GM21515 (cell line): Measurements from ENCODE around the gene MGAM2.

Source experiments
- ATAC-seq: cut with Tn5 transposase; IDR thresholded peaks from one replicate; pipeline ENCODE4 v1.9.1; 2021; ENCODE audit not compliant: unreplicated experiment

MGAM2 gene

DNA sequence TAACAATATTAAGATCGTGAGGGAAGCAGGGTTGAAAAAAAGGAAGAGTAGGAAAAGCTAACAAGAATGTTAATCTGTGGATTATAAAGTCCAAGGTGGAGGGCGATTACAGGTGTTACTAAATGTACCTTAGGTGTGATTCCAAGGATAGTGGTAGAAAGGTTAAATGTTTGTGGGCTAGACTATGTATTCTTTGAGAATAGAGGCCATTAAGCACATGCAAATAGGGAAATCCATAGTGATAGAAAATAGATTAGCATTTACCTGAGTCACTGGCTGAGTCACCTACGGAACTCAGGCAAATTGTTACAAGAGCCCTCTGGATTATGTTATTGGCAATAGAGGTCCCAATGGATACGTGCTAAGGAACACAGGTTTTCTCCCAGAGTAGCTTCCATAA is 9.0 kb downstream of the MGAM2 start:
- no peak for ATAC-seq

DNA sequence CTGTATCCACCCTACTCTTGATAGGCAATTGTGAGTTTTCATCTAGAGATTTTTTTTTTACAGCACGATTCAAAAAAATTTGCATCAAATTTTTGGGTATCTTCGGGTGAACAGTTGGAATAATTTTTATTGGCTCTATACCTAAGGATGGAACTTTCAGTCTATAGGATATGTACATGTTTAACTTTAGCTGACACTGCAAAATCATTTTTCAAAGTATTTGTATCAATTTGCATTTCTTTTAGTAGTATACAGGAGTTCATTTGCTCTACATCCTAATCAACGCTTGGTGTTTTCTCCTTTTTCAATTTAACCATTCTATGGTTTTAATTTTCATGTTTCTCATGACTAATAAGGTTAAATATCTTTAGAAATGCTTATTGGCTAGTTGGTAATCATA is 11.7 kb downstream of the MGAM2 start:
- ATAC-seq = no peak

DNA sequence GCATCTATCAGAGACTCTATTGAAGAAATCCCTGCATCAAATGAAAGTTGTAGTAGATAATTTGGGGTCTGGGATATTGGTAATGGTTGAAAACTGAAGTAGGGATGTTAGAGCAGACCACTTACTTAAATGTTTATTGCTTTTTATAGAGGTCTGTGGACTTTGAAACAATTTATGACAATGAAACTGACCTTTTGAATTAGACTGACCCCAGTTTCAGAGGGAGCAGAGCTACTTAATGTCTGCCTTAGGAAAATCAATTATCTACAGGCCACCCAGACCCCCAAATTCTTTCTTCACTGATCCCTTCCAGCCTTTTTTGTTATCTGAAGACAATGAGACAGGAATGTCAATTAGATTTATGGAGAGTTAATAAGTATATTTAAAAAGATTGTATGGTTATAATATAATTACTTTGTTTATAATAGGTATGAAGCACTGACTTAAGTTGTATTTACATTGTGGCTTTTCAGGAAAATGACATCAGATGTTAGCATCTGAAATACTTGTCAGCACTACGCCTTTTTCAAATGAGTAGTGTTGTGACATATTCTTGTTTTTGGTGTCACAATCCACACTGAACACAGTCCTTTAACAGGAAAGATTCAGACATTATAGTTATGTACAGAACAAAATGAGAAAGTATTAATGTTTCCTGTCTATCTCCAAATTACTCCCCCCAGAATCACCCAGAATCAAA is 13.9 kb downstream of the MGAM2 start:
- ATAC-seq = no peak

DNA sequence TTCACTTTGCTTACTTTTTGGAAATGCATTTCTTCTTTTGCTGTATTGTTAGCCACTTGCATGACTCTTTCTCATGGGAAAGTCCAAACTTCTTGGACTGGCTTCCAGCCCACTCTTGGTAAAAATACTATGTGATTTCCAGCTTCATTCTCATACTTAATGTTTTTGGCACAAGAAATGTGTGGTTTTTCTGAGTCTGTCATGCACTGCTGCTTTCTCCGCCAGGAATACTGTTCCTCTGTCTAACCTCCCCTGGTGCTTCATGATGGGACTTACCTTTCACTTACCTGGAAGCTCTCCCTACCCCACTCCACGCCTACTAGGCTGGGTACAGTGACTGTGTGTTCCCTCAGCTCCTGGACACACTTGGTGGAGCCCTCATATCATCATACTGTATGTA is 18.7 kb downstream of the MGAM2 start:
- no peak for ATAC-seq

DNA sequence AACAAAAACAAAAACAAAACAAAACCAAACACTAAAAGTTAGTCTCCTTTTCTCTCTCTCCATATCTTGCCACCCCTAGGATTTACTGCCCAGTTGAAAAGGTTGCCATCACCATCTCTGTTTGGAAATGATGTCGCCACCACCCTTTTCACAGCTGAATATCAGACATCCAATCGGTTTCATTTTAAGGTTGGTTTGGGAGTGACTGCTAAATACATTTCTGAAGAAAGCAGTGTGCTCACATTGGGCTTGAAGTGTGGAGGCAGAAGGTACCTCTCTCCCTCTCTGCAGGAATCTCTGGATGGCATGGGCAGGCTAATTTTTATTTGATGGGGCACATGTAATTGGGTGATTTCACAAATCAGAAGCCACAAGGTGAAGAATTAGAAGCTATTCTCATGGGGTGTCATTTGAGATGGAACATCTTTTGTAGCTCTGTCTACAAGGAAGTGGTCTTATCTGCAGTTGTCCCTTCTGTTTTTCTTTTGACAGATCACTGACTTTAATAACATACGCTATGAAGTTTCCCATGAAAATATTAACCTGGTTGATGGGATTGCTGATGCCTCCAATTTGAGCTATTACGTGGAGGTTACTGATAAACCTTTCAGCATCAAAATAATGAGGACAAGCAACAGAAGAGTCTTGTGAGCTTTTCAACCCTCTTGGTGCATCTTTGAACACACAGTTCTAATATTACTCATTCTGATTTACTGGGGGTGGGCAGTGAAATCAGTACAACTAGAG is 20.1 kb downstream of the MGAM2 start:
- ATAC-seq = no peak

DNA sequence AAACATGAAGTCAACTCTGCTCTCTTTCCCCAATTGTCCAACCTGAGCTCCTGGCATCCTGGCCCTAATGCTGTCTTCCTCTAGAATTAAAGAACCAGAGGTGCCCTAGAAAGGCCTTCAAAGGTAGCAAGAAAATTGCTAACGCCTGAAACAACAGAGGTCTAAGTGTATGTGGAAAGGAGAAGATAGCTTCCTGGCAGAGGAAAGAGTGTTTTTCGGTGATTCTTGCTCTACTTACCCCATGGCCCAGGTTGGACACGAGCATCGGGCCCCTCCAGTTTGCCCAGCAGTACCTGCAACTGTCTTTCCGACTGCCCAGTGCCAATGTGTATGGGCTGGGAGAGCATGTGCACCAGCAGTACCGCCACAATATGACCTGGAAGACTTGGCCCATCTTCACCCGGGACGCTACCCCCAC is 22.2 kb downstream of the MGAM2 start:
- ATAC-seq = no peak

DNA sequence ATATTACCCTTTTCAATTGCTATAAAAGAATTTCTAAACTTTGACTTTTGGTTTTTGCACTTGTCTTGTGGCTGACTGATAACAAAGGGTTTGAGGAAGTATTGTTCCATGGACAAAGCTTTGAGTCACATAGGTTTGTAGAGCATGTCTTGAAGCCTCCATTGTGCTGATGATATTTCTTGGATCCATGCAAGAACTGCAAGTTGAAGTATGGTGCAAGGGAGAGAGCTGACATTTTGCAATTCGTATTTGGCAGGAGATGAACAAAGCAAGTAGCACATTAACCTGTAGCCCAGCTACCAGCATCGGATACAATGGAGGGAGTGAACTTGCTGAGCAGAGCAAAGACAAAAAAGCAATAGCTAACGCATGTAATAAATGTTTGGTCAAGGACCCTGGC is 23.4 kb downstream of the MGAM2 start:
- ATAC-seq = no peak

DNA sequence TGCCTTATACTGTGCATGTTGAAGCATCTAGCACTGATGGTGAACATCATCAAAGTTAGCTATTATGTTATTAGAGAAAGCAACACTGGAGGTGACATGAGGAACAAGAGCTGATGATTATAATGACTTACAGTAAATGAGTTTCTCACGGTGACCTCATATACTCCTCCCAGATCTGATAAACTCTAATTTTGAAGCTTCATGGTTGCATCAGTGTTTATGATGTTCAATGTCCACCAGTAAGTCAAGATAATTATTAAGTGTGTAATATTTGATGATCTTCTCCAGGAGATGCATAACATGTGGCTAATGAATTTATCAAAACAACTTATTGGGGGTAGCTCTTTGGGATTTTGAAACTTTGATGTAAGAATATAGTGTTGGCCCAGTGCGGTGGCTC is 27.5 kb downstream of the MGAM2 start:
- ATAC-seq = no peak

DNA sequence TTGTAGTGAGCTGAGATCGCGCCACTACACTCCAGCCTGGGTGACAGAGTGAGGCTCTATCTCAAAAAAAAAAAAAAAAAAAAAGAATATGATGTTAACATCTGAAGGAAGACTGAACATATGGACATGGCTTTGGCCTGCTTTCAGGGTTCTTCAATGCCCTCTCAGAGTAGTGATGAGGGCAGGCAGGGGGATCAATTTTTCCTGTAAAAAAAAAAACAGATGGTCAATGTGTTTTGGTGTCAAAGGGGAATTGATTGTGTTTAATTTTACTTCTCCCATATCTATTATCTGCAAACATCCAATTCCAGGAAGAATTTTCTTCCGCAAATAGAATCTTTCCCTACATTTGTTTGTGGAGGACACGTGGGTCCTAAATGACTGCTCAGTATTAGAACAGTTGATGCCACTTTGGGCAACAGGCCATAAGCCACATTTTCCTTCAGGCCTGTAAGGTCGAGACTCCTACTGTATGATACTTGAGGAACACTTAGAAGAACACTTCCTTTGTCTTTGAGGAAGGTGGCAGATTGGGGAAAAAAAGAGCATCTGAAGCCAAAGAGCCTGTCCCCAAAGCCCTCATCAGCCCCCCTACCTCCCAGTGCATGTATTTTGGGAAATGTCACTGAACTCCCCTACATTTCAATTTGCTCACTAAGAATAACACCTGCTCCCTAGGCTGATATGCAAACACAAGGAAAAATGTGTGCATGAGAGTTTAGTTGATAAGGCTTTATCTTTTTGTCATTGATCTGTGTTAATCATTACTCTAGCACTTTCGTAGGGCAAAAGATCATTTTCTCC is 28.3 kb downstream of the MGAM2 start:
- no peak for ATAC-seq

DNA sequence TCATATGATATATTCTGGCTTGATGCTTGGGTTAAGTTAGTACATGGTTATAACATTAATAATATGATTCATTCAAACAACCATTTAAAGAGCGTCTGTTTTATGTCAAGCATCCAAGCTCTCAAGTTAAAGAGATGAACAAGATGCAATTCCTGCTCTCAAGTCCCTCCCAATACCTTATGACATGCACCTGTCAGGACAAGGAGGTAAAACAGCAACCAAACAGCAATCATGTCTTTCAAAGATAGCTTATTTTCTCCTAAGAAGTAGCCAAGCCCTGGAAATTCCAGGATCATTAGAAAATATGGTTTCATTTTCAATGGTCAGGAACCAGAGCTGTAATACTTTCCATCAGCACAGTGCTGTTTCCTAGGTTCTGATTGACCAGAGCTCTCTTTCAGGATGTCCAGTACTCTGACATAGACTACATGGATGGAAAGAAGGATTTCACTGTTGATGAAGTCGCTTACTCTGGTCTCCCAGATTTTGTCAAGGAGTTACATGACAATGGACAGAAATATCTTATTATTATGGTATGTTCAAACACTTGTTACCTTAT is 29.0 kb downstream of the MGAM2 start:
- ATAC-seq = no peak

DNA sequence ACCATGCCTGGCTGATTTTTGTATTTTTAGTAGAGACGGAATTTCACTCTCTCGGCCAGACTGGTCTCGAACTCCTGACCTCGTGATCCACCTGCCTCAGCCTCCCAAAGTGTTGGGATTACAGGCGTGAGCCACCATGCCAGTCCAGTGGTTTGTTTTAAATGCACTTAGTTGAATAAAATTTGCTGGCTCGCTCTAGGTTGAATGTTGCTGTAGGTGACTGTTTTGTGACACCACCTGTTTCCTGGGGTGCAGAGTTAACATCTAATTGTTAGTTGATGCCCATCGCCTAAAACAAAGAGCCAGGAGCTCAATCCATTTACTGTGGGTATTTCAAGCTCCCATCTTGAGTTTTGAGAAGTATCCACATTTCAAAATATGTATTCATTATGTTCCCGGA is 31.2 kb downstream of the MGAM2 start:
- ATAC-seq = no peak

DNA sequence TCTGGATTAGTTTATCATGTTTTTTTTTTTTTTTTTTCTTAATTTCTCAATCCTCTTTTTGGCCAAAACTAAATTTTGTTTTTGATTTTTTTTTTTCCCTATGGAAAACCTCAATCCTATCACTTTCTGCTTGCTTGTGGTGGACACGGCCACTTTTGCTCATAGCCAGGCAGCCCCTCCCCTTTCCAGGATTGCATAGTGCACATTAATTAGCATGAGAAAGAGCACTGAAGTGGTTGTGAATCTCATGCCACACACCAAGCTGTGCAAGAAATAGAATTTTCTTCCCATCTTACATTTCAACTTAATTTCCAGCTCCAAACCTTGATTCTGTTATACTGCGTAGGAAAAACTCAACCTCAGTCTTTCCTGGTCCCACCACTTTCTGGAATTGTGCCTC is 34.6 kb downstream of the MGAM2 start:
- no peak for ATAC-seq

DNA sequence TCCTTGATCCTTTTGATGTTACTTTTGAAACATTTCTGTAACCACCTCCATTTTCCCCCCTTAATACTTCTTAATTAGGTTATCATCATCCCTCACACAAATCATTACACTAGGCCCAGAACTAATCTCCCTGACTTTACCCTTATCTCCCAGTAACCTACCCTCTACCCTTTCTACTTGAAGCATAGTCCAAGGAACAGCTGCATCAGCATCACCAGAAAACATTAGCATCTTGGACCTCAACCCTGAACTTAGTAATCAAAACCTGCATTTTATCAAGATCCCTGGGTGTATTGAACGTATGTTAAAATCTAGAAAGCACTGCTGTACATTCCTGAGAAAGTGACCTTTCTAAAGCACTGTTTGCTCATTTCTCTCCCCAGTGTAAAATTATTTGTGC is 38.8 kb downstream of the MGAM2 start:
- no peak for ATAC-seq

DNA sequence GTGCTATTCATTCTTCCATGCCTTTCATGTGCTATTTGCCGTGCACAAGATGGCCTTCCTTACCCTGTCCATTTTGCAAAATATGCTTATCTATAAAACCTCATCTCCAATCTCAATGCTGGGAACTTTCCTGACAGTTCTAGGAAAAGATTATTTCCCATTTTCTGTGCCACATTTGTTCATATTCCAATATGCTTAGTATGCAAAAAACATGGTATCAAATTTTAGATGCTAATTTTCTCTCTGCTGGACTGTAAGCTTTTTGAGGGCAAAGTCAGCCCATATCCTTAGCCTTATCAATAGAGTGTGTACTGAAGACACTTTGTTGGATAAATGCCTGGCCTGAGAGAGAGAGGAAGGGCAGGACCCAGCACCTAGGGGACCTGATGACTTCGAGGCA is 39.4 kb downstream of the MGAM2 start:
- ATAC-seq = no peak

DNA sequence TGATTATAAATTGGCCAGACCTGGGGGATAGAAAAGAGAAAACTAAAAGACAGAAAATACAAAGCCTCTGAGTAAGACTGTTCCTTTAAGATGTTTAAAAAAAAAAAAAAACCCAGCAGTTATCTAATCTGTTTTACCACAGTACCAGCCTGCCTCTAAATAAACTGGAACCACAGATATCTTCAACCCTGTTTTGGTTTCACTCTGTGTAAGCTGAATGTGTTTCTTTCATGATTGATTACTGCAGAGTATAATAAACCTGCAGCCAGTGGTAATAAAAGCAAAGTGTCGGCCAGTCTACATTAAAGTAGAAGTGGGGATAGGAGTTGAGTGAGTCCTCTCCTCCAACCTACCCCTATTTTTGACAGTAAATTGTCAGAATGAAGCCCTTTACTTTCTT is 40.6 kb downstream of the MGAM2 start:
- ATAC-seq = no peak

DNA sequence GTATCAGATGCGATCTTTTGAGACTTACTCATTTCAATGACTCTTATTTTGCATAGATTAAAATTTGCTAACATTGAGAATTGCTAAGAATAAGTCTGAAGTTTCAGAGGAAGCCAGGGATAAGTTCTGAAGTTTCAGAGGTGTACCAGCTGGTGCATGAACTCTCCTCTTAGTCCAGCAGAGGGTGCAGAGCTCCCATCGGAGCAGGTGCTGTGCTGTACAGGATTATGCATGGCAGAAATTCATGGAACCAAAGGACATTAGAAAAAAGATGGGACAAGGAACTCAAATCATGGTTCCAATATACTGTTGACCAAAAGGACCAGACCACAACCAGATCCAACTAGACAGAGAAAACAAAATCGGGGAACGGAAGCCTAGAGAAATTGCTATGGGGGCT is 41.9 kb downstream of the MGAM2 start:
- no peak for ATAC-seq

DNA sequence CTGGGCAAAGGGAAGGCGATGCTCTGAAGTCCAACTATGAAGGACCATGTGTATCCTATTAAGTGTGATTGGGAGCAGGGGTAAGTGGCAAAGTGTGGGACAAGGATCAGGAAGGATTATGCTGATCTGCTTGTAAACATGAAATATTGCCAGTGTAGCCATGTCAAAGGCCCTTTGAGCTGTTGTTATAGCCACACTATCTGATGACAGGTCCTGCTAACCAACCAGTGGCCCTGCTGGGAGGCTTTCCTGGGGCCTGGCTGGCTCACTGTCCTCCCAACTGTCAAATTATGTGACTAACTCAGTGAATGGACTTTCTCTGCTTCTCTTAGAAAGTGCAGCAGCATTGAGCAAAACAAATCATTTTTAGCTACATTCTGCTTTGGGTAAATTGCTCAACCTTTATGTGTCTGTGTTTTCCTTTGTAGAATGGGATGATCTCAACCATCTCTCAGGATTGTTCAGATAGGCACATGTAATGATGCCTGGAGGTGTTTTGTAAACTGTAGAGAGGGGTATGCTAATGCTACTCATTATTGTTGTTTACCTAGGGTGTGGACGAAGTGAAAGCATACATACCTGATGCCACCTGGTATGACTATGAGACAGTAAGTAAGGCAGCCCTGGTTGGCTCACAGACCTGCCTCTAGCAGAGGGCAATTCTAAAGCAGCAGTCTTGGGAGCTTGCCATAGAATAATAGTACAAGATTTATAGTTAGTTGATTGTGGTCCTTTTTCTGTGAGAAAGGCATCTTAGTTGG is 47.4 kb downstream of the MGAM2 start:
- ATAC-seq = no peak

DNA sequence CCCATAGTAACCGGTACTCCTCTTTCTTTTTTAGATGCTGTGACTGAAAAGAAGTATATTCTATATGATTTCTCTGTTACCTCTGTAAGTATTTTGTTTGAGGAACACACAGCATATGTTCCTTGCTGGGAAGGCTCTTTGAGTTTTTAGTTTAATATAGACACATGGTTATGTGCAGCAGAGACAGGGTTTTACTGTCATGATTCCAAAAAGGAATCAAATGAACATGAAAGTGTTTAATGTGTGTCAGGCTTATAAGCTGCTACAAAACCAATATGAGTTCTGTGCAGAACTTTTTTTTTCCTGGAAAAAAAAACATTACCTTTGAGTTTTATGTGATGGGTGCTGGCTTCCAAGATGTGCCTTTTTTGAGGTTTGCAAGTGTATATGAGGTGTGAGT is 50.4 kb downstream of the MGAM2 start:
- ATAC-seq = no peak

DNA sequence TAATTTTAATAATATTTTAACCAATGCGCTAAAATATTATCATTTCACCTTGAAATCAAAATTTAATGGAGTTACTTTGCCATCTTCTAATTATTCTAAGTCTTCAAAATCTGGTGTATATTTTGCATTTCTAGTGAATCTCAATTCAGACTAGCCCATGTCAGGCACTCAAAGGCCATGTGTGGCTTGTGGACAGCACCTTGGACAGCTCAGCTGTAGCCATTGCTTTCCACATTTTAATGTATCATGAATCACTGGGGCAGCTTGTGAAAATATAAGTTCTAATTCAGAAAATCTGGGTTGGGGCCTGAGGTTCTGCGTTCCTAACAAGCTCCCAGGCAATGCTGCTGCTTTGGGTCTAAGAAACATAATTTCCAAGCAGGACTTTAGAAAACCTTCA is 57.2 kb downstream of the MGAM2 start:
- no peak for ATAC-seq

DNA sequence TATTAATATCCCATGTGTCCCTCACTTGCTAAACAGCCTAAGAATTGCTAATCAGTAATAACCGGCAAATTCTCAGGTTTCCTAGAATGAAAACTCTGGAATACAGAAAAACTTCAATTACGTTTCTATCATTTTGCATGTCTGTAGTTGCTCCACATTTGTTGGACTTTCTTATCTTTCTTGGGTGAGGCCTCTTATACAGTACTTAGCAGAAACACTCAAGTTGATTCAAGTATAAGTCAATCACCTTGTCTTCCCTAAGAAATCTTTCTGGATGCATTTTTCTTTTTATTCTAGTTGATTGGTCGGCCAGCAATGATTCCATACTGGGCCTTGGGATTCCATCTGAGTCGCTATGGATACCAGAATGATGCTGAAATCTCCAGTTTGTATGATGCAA is 61.4 kb downstream of the MGAM2 start:
- ATAC-seq = no peak

DNA sequence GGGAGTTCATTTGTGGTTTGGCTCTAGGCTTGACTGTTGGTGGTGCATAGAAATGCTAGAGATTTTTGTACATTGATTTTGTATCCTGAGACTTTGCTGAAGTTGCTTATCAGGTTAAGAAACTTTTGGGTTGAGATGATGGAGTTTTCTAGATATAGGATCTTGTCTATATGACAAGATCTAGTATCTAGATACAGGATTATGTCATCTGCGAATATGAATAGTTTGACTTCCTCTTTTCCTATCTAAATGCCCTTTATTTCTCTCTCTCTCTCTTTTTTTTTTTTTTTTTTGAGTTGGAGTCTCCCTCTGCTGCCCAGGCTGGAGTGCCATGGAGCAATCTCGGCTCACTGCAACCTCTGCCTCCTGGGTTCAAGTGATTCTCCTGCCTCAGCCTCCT is 62.9 kb downstream of the MGAM2 start:
- ATAC-seq = no peak
